HG03097 (cell line): Measurements from ENCODE around the gene CSNK2B.
A peak's percentile ranks its signal among the peaks of the same experiment; 100 is the strongest.
"Not testable (repeated sequence)": the region's sequence is repeated elsewhere in the genome, so short reads cannot be mapped to it uniquely, and the experiment has no call there.

ENCODE experiments used
- ATAC-seq: cut with Tn5 transposase; IDR thresholded peaks from one replicate; pipeline ENCODE4 v1.9.1; 2021; ENCODE audit not compliant: unreplicated experiment, low FRiP score

CSNK2B gene

GRCh38 chr6:31687860-31688693 lies 22.2 kb downstream of the CSNK2B start:
- no peak for ATAC-seq

- no peak for ATAC-seq
These were observed 23.6 kb downstream of the CSNK2B start for GRCh38 chr6:31689249-31690110.

- no peak for ATAC-seq
These were observed 24.6 kb downstream of the CSNK2B start for GRCh38 chr6:31690231-31691077.

- no peak for ATAC-seq
These were observed 25.2 kb downstream of the CSNK2B start for GRCh38 chr6:31691078-31691463.

- no peak for ATAC-seq
These were observed 25.8 kb downstream of the CSNK2B start for GRCh38 chr6:31691564-31692108.

GRCh38 chr6:31692353-31692752 lies 26.5 kb downstream of the CSNK2B start:
- no peak for ATAC-seq

- ATAC-seq = no peak
These were observed 27.0 kb downstream of the CSNK2B start for GRCh38 chr6:31692886-31693285.

GRCh38 chr6:31693535-31693934 lies 27.7 kb downstream of the CSNK2B start:
- no peak for ATAC-seq

- ATAC-seq = no peak
These were observed 31.7 kb downstream of the CSNK2B start for GRCh38 chr6:31697555-31697954.

- no peak for ATAC-seq
These were observed 35.0 kb downstream of the CSNK2B start for GRCh38 chr6:31700740-31701401.

GRCh38 chr6:31701666-31702404 lies 36.0 kb downstream of the CSNK2B start:
- ATAC-seq = no peak

GRCh38 chr6:31702405-31702818 lies 36.5 kb downstream of the CSNK2B start:
- ATAC-seq = no peak

- peak; percentile 83 for ATAC-seq
These were observed 37.2 kb downstream of the CSNK2B start, which contains the start of gene ABHD16A for GRCh38 chr6:31702819-31703716. Gene ABHD16A, minus strand, starts transcription at chr6:31703324. Its CDS starts 43 bp downstream, at chr6:31703281.

- no peak for ATAC-seq
These were observed 40.1 kb downstream of the CSNK2B start for GRCh38 chr6:31705931-31706330.

GRCh38 chr6:31706599-31706998 lies 40.7 kb downstream of the CSNK2B start, which contains the start of gene LY6G6F:
Gene LY6G6F, plus strand, starts transcription at chr6:31706866. Its CDS starts 41 bp downstream, at chr6:31706907.
- ATAC-seq = no peak

- ATAC-seq = no peak
These were observed 41.8 kb downstream of the CSNK2B start for GRCh38 chr6:31707701-31708100.

- ATAC-seq = no peak
These were observed 42.3 kb downstream of the CSNK2B start for GRCh38 chr6:31708224-31708623.

- not testable (repeated sequence) for ATAC-seq
These were observed 43.3 kb downstream of the CSNK2B start for GRCh38 chr6:31709157-31709556.
